HepG2 (cell line): ENCODE results near the gene TRAPPC12. TPM values are rescaled to one million over a fixed set of nuclear protein-coding genes. Genes with fewer than 3 reads are reported as not detected.

Experiments
- ADNP ChIP-seq: sonication (generic); formaldehyde crosslinking; IDR thresholded peaks from 2 replicates; pipeline ENCODE4 v1.4.0; 2020; ENCODE audit warnings: missing genetic modification reagents
- CBX5 ChIP-seq: sonication (generic); formaldehyde crosslinking; IDR thresholded peaks from 2 replicates; pipeline ENCODE4 v1.4.0; 2020; ENCODE audit warnings: missing genetic modification reagents, borderline replicate concordance
- CCDC6 ChIP-seq: sonication (generic); formaldehyde crosslinking; IDR thresholded peaks from 2 replicates; pipeline ENCODE4 v1.8.1; 2022; ENCODE audit warnings: mild to moderate bottlenecking, missing genetic modification reagents, moderate library complexity
- FIP1L1 ChIP-seq: fragments of 200-400 bp; formaldehyde crosslinking; IDR thresholded peaks from 2 replicates; pipeline ENCODE4 v1.6.1; 2018; ENCODE audit warnings: low read depth, mild to moderate bottlenecking, low read length, moderate library complexity, borderline replicate concordance; ENCODE audit not compliant: insufficient read depth
- GTF3A ChIP-seq: sonication (generic); formaldehyde crosslinking; conservative IDR thresholded peaks from 2 replicates; pipeline ENCODE4 v1.4.0; 2020; ENCODE audit warnings: mild to moderate bottlenecking, missing genetic modification reagents
- NCOA1 ChIP-seq: sonication (generic); formaldehyde crosslinking; IDR thresholded peaks from 2 replicates; pipeline ENCODE4 v1.9.0; 2021; ENCODE audit warnings: missing genetic modification reagents
- PAWR ChIP-seq: sonication (generic); formaldehyde crosslinking; IDR thresholded peaks from 2 replicates; pipeline ENCODE4 v1.4.0; 2020; ENCODE audit warnings: missing genetic modification reagents, mild to moderate bottlenecking, borderline replicate concordance
- PITX1 ChIP-seq: sonication (generic); formaldehyde crosslinking; IDR thresholded peaks from 2 replicates; pipeline ENCODE4 v1.5.1; 2020; ENCODE audit warnings: mild to moderate bottlenecking, missing genetic modification reagents
- RORA ChIP-seq: sonication (generic); formaldehyde crosslinking; IDR thresholded peaks from 2 replicates; pipeline ENCODE4 v1.5.0; 2020; ENCODE audit warnings: mild to moderate bottlenecking, missing genetic modification reagents, moderate library complexity
- RXRB ChIP-seq: IDR thresholded peaks from 2 replicates; pipeline ENCODE4 v1.6.1; 2016; ENCODE audit warnings: borderline replicate concordance, missing genetic modification reagents, missing compliant biosample characterization
- SUZ12 ChIP-seq: fragments of 150-350 bp; IDR thresholded peaks from 2 replicates; pipeline ENCODE4 v1.6.1; 2014; ENCODE audit warnings: low read depth, low read length
- THYN1 ChIP-seq: sonication (generic); formaldehyde crosslinking; IDR thresholded peaks from 2 replicates; pipeline ENCODE4 v1.8.1; 2023; ENCODE audit warnings: low read depth, mild to moderate bottlenecking, moderate library complexity, missing genetic modification reagents, borderline replicate concordance
- ZC3H13 ChIP-seq: sonication (generic); formaldehyde crosslinking; IDR thresholded peaks from 2 replicates; pipeline ENCODE4 v1.8.1; 2023; ENCODE audit warnings: mild to moderate bottlenecking, missing genetic modification reagents, moderate library complexity
- ZFP36 ChIP-seq: fragments of 150-350 bp; IDR thresholded peaks from 2 replicates; pipeline ENCODE4 v1.6.1; 2018; ENCODE audit warnings: borderline replicate concordance, low read length, low read depth; ENCODE audit not compliant: partially characterized antibody
- ZNF224 ChIP-seq: sonication (generic); formaldehyde crosslinking; IDR thresholded peaks from 2 replicates; pipeline ENCODE4 v1.5.0; 2020; ENCODE audit warnings: mild to moderate bottlenecking, missing genetic modification reagents
- ZNF230 ChIP-seq: sonication (generic); formaldehyde crosslinking; IDR thresholded peaks from 2 replicates; pipeline ENCODE4 v1.4.0; 2020; ENCODE audit warnings: mild to moderate bottlenecking, missing genetic modification reagents
- ZNF605 ChIP-seq: sonication (generic); formaldehyde crosslinking; IDR thresholded peaks from 2 replicates; pipeline ENCODE4 v1.8.0; 2022; ENCODE audit warnings: mild to moderate bottlenecking, missing genetic modification reagents
- ZNF775 ChIP-seq: sonication (generic); formaldehyde crosslinking; IDR thresholded peaks from 2 replicates; pipeline ENCODE4 v1.4.0; 2020; ENCODE audit warnings: missing genetic modification reagents, mild to moderate bottlenecking, moderate library complexity, borderline replicate concordance
- ZNF776 ChIP-seq: sonication (generic); formaldehyde crosslinking; IDR thresholded peaks from 2 replicates; pipeline ENCODE4 v1.4.0; 2020; ENCODE audit warnings: mild to moderate bottlenecking, missing genetic modification reagents
- ZNF777 ChIP-seq: sonication (generic); formaldehyde crosslinking; IDR thresholded peaks from 2 replicates; pipeline ENCODE4 v1.4.0; 2020; ENCODE audit warnings: missing genetic modification reagents
- ZNF850 ChIP-seq: sonication (generic); formaldehyde crosslinking; conservative IDR thresholded peaks from 2 replicates; pipeline ENCODE4 v1.9.0; 2021; ENCODE audit warnings: mild to moderate bottlenecking, missing genetic modification reagents
- polyA plus RNA-seq, 8 experiments: library from polyadenylated mRNA; depleted of rRNA in 3 of 8; stranded (reverse) in 7 of 8; unstranded in 1 of 8; fragments of >200 nt; fragmentation: Illumina TruSeq in 4 of 8; extraction: Trizol in 4 of 8; gene quantifications; 2 replicates each; pipeline versions ENCODE4 v1.2.1 to v1.2.3, GENCODE V29; 2011 to 2016; ENCODE audit warnings: low read depth in 4 of 8, missing spikeins in 1 of 8, mixed read lengths in 1 of 8; ENCODE audit not compliant: insufficient read depth in 1 of 8
- total RNA-seq, 5 experiments: library from RNA; depleted of rRNA; stranded (reverse); fragments of >200 nt; fragmentation: Illumina TruSeq; extraction: Trizol; gene quantifications; 2 replicates each; pipeline ENCODE4 v1.2.3, GENCODE V29; 2016; ENCODE audit warnings: low read depth in 1 of 5
- TF ChIP-seq, protein P1 (sequence below): sonication (generic); formaldehyde crosslinking; IDR thresholded peaks from 2 replicates; pipeline ENCODE4 v1.8.0; 2022; ENCODE audit warnings: missing genetic modification reagents, mild to moderate bottlenecking, borderline replicate concordance
- TF ChIP-seq, protein P2 (sequence below): IDR thresholded peaks from 2 replicates; pipeline ENCODE4 v1.4.0; 2020; ENCODE audit warnings: mild to moderate bottlenecking, missing genetic modification reagents
- TF ChIP-seq, protein P3 (sequence below): sonication (generic); formaldehyde crosslinking; IDR thresholded peaks from 2 replicates; pipeline ENCODE4 v1.4.0; 2020; ENCODE audit warnings: mild to moderate bottlenecking, missing genetic modification reagents

TRAPPC12 gene
- total and polyA plus RNA-seq, 2 of the 13 experiments (the other 11 are each of a cell fraction or from before 2014, with no cell fraction given), result 46.4 to 97.7 TPM

DNA sequence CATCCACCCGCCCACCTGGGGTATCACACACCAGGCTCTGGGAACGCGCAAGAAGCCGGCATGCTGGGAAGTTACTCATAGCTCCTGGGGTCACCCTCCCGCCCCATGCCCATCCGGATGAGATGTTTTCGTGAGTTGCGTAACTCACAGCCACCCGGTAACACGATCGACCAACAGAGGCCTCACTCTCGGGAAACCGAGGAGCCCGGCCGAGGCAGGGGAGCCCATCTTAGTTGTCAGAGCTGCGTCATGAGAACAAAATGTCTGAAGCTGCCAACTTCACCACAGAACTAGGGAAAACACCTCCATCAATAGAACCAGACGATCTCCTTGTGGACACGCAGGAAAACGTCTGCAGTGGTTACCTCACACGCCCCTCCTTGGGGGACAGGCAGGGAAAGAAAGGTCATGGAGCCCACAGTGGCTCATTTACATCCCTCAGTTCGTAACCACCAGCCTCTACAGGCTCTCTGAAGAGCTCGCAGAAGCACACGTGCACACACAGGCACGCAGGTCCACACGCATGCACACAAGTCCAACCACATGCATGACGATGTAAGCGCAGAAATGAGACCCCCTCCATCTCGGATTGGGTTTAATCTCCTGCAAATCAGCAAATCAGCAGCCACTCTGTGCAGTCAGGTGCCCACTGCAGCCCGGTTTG, 113.6 kb downstream of the TRAPPC12 start (continued):
- TF ChIP-seq, protein P1, sequence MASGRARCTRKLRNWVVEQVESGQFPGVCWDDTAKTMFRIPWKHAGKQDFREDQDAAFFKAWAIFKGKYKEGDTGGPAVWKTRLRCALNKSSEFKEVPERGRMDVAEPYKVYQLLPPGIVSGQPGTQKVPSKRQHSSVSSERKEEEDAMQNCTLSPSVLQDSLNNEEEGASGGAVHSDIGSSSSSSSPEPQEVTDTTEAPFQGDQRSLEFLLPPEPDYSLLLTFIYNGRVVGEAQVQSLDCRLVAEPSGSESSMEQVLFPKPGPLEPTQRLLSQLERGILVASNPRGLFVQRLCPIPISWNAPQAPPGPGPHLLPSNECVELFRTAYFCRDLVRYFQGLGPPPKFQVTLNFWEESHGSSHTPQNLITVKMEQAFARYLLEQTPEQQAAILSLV, result no peak
- TF ChIP-seq ZNF775 (no peak), ZNF777 (CRISPR knock-in tag) (no peak), ZNF224 (no peak), GTF3A (CRISPR knock-in tag) (no peak), SUZ12 (no peak), ZNF776 (no peak), ZC3H13 (no peak), ZFP36 (no peak), RXRB (CRISPR knock-in tag) (peak; percentile 80), FIP1L1 (no peak), THYN1 (CRISPR knock-in tag) (no peak), RORA (no peak), CBX5 (CRISPR knock-in tag) (no peak), PITX1 (CRISPR knock-in tag) (no peak; the same call in 1 of the 2 replicates), PAWR (CRISPR knock-in tag) (0 out of 2 replicates have a peak, but pooled peaks have one; percentile 53), CCDC6 (CRISPR knock-in tag) (0 out of 2 replicates have a peak, but pooled peaks have one; percentile 57), NCOA1 (peak; percentile 25; the same call in 1 of the 2 replicates), ZNF850 (CRISPR knock-in tag) (no peak), ZNF230 (CRISPR knock-in tag) (no peak), ADNP (no peak), ZNF605 (CRISPR knock-in tag) (peak; percentile 66; the same call in 1 of the 2 replicates)
- TF ChIP-seq, protein P2, sequence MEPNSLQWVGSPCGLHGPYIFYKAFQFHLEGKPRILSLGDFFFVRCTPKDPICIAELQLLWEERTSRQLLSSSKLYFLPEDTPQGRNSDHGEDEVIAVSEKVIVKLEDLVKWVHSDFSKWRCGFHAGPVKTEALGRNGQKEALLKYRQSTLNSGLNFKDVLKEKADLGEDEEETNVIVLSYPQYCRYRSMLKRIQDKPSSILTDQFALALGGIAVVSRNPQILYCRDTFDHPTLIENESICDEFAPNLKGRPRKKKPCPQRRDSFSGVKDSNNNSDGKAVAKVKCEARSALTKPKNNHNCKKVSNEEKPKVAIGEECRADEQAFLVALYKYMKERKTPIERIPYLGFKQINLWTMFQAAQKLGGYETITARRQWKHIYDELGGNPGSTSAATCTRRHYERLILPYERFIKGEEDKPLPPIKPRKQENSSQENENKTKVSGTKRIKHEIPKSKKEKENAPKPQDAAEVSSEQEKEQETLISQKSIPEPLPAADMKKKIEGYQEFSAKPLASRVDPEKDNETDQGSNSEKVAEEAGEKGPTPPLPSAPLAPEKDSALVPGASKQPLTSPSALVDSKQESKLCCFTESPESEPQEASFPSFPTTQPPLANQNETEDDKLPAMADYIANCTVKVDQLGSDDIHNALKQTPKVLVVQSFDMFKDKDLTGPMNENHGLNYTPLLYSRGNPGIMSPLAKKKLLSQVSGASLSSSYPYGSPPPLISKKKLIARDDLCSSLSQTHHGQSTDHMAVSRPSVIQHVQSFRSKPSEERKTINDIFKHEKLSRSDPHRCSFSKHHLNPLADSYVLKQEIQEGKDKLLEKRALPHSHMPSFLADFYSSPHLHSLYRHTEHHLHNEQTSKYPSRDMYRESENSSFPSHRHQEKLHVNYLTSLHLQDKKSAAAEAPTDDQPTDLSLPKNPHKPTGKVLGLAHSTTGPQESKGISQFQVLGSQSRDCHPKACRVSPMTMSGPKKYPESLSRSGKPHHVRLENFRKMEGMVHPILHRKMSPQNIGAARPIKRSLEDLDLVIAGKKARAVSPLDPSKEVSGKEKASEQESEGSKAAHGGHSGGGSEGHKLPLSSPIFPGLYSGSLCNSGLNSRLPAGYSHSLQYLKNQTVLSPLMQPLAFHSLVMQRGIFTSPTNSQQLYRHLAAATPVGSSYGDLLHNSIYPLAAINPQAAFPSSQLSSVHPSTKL (CRISPR knock-in tag), result peak; percentile 76
- TF ChIP-seq, protein P3, sequence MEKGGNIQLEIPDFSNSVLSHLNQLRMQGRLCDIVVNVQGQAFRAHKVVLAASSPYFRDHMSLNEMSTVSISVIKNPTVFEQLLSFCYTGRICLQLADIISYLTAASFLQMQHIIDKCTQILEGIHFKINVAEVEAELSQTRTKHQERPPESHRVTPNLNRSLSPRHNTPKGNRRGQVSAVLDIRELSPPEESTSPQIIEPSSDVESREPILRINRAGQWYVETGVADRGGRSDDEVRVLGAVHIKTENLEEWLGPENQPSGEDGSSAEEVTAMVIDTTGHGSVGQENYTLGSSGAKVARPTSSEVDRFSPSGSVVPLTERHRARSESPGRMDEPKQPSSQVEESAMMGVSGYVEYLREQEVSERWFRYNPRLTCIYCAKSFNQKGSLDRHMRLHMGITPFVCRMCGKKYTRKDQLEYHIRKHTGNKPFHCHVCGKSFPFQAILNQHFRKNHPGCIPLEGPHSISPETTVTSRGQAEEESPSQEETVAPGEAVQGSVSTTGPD (CRISPR knock-in tag), result no peak
